H9 (cell line): ENCODE data around the gene HNRNPU. TPM values are rescaled to one million over a fixed set of nuclear protein-coding genes. Genes with fewer than 3 reads are reported as not detected.

Experiments
- DNase-seq: peaks from one replicate; pipeline ENCODE4 v3.0.0-alpha.2; 2017
- H2AFZ ChIP-seq: one replicate; pipeline ENCODE4 v1.6.1; 2013; ENCODE audit warnings: mild to moderate bottlenecking, low read length, control low read depth, moderate library complexity
- H2AK5ac ChIP-seq: 2 replicates; pipeline ENCODE4 v1.6.1; 2013; ENCODE audit warnings: low read length, control low read depth, mixed read lengths; ENCODE audit not compliant: insufficient read length
- H2BK120ac ChIP-seq: one replicate; pipeline ENCODE4 v1.6.1; 2013; ENCODE audit warnings: low read depth, mild to moderate bottlenecking, low read length, control low read depth, inconsistent platforms; ENCODE audit not compliant: poor library complexity, severe bottlenecking
- H2BK12ac ChIP-seq: 2 replicates; pipeline ENCODE4 v1.6.1; 2013; ENCODE audit warnings: low read length, control low read depth, mixed read lengths, low read depth; ENCODE audit not compliant: insufficient read length
- H2BK15ac ChIP-seq: 2 replicates; pipeline ENCODE4 v1.6.1; 2013; ENCODE audit warnings: low read depth, low read length, control low read depth
- H2BK20ac ChIP-seq: one replicate; pipeline ENCODE4 v1.6.1; 2013; ENCODE audit warnings: low read depth, mild to moderate bottlenecking, low read length, control low read depth, inconsistent platforms; ENCODE audit not compliant: poor library complexity, severe bottlenecking
- H2BK5ac ChIP-seq: 2 replicates; pipeline ENCODE4 v1.6.1; 2013; ENCODE audit warnings: low read length, control low read depth, mixed read lengths; ENCODE audit not compliant: insufficient read length
- H3K14ac ChIP-seq: 2 replicates; pipeline ENCODE4 v1.6.1; 2013; ENCODE audit warnings: low read length, control low read depth; ENCODE audit not compliant: insufficient read depth
- H3K18ac ChIP-seq: 2 replicates; pipeline ENCODE4 v1.6.1; 2013; ENCODE audit warnings: low read depth, mild to moderate bottlenecking, mixed read lengths, low read length, control low read depth; ENCODE audit not compliant: insufficient read length
- H3K23ac ChIP-seq: 2 replicates; pipeline ENCODE4 v1.6.1; 2013; ENCODE audit warnings: low read length, control low read depth, mixed read lengths, low read depth; ENCODE audit not compliant: insufficient read length
- H3K23me2 ChIP-seq: 2 replicates; pipeline ENCODE4 v1.6.1; 2013; ENCODE audit warnings: low read depth, mild to moderate bottlenecking, mixed read lengths, low read length, control low read depth; ENCODE audit not compliant: insufficient read length, poor library complexity, severe bottlenecking
- H3K27ac ChIP-seq: 2 replicates; pipeline ENCODE4 v1.5.1; 2013; ENCODE audit warnings: low read length, control low read depth, mixed read lengths, low read depth; ENCODE audit not compliant: insufficient read length
- H3K27me3 ChIP-seq: 2 replicates; pipeline ENCODE4 v1.6.1; 2013; ENCODE audit warnings: low read length, control low read depth, inconsistent platforms; ENCODE audit not compliant: insufficient read depth
- H3K4ac ChIP-seq: 2 replicates; pipeline ENCODE4 v1.6.1; 2013; ENCODE audit warnings: low read depth, mild to moderate bottlenecking, control low read depth, inconsistent platforms, low read length, moderate library complexity
- H3K4me1 ChIP-seq: 2 replicates; pipeline ENCODE4 v1.6.1; 2013; ENCODE audit warnings: low read length, control low read depth, inconsistent platforms; ENCODE audit not compliant: insufficient read depth
- H3K4me2 ChIP-seq: 2 replicates; pipeline ENCODE4 v1.6.1; 2013; ENCODE audit warnings: low read length, control low read depth, mixed read lengths; ENCODE audit not compliant: insufficient read length, insufficient read depth
- H3K56ac ChIP-seq: 2 replicates; pipeline ENCODE4 v1.6.1; 2013; ENCODE audit warnings: low read depth, mild to moderate bottlenecking, mixed read lengths, low read length, control low read depth; ENCODE audit not compliant: insufficient read length
- H3K79me1 ChIP-seq: 2 replicates; pipeline ENCODE4 v1.6.1; 2013; ENCODE audit warnings: low read depth, mild to moderate bottlenecking, moderate library complexity, low read length, control low read depth, inconsistent platforms; ENCODE audit not compliant: insufficient read depth, poor library complexity, severe bottlenecking
- H3K79me2 ChIP-seq: 2 replicates; pipeline ENCODE4 v1.6.1; 2013; ENCODE audit warnings: low read length, control low read depth, inconsistent platforms; ENCODE audit not compliant: insufficient read depth
- H3K9ac ChIP-seq: 2 replicates; pipeline ENCODE4 v1.6.1; 2013; ENCODE audit warnings: low read length, control low read depth, mixed read lengths; ENCODE audit not compliant: insufficient read length; ENCODE audit errors: extremely low read depth
- H3K9me3 ChIP-seq: one replicate; pipeline ENCODE4 v1.6.1; 2013; ENCODE audit warnings: low read depth, low read length, inconsistent platforms; ENCODE audit not compliant: control insufficient read depth
- H3T11ph ChIP-seq: one replicate; pipeline ENCODE4 v1.6.1; 2013; ENCODE audit warnings: mild to moderate bottlenecking, low read length, control low read depth, inconsistent platforms
- H4K20me1 ChIP-seq: one replicate; pipeline ENCODE4 v1.6.1; 2013; ENCODE audit not compliant: control insufficient read depth, insufficient read length, insufficient read depth
- H4K5ac ChIP-seq: 2 replicates; pipeline ENCODE4 v1.6.1; 2013; ENCODE audit warnings: low read depth, mild to moderate bottlenecking, mixed read lengths, low read length, control low read depth; ENCODE audit not compliant: insufficient read length
- H4K8ac ChIP-seq: replicated peaks from 2 replicates; pipeline ENCODE4 v1.6.1; 2013; ENCODE audit warnings: low read length, control low read depth, mixed read lengths, low read depth; ENCODE audit not compliant: insufficient read length
- H4K91ac ChIP-seq: 2 replicates; pipeline ENCODE4 v1.6.1; 2013; ENCODE audit warnings: low read depth, mild to moderate bottlenecking, moderate library complexity, mixed read lengths, low read length, control low read depth; ENCODE audit not compliant: insufficient read length
- H3K27ac Mint-ChIP-seq, 3 experiments: 2 replicates in 2 of 3; 3 replicates in 1 of 3; pipeline ENCODE4 v1.8.0; 2020 to 2021; ENCODE audit warnings: mixed read lengths in 3 of 3, mild to moderate bottlenecking in 1 of 3, moderate library complexity in 1 of 3
- H3K27me3 Mint-ChIP-seq: 2 replicates; pipeline ENCODE4 v1.8.0; 2021; ENCODE audit warnings: low read depth, mild to moderate bottlenecking, moderate library complexity, mixed read lengths
- H3K36me3 Mint-ChIP-seq, 3 experiments: 2 replicates in 2 of 3; 3 replicates in 1 of 3; pipeline ENCODE4 v1.8.0; 2020 to 2021; ENCODE audit warnings: low read depth in 3 of 3, mixed read lengths in 3 of 3; ENCODE audit not compliant: insufficient read depth in 1 of 3
- H3K4me1 Mint-ChIP-seq, 2 experiments: 2 replicates each; pipeline ENCODE4 v1.8.0; 2020; ENCODE audit warnings: mixed read lengths in 2 of 2
- H3K4me3 Mint-ChIP-seq, 2 experiments: 2 replicates in 1 of 2; 3 replicates in 1 of 2; pipeline ENCODE4 v1.8.0; 2020 to 2021; ENCODE audit warnings: mild to moderate bottlenecking in 2 of 2, mixed read lengths in 2 of 2, moderate library complexity in 1 of 2
- H3K9me3 Mint-ChIP-seq, 2 experiments: 2 replicates in 1 of 2; 3 replicates in 1 of 2; pipeline ENCODE4 v1.8.0; 2020; ENCODE audit warnings: mild to moderate bottlenecking in 2 of 2, mixed read lengths in 2 of 2, moderate library complexity in 1 of 2
- CTCF ChIP-seq: fragments of 200-600 bp; sonication (generic); conservative IDR thresholded peaks from 3 replicates; pipeline ENCODE4 v1.8.0; 2021; ENCODE audit warnings: antibody characterized with exemption, mild to moderate bottlenecking
- WGBS: extraction: QIAGEN DNeasy Blood & Tissue Kit; methylation state at CpG from one replicate; pipeline ENCODE4 v1.1.7; 2013; ENCODE audit warnings: missing lambda C conversion rate, low lambda C conversion rate, mixed read lengths; ENCODE audit not compliant: insufficient read length; ENCODE audit errors: extremely low coverage; 5-methylcytosine and 5-hydroxymethylcytosine counted together
- total RNA-seq: library from RNA; stranded (reverse); gene quantifications from 2 replicates; pipeline ENCODE4 v1.2.1, GENCODE V29; 2021

The HNRNPU gene
- total RNA-seq, 1 experiment from 2014 or later: 657 TPM

GRCh38 chr1:244878681-244879080, 14.3 kb upstream of the HNRNPU start:
- H3K27ac Mint-ChIP-seq: no peak overlapping the region

More at GRCh38 chr1:244878681-244879080, 14.3 kb upstream of the HNRNPU start:
- Histone ChIP-seq H2AFZ (no peak overlapping the region), H2BK120ac (no peak overlapping the region), H3K27ac (no peak overlapping the region), H3K4me1 (peaks cover 3% of the 10 kb centered on the region; the same call in 1 of the 2 replicates), H4K5ac (no peak overlapping the region), H2BK12ac (no peak overlapping the region), H2BK5ac (no peak overlapping the region), H3K23ac (no peak overlapping the region), H4K20me1 (no peaks in the 10 kb centered on the region), H3T11ph (no peak overlapping the region), H3K27me3 (no peaks in the 10 kb centered on the region), H2AK5ac (no peak overlapping the region), H3K56ac (no peak overlapping the region), H3K14ac (no peak overlapping the region), H3K4me2 (no peak overlapping the region), H2BK20ac (no peak overlapping the region), H3K9ac (no peak overlapping the region), H3K18ac (no peak overlapping the region), H2BK15ac (no peak overlapping the region), H4K8ac (no peak overlapping the region), H3K79me2 (no peaks in the 10 kb centered on the region), H3K4ac (no peak overlapping the region), H4K91ac (no peak overlapping the region), H3K23me2 (no peaks in the 10 kb centered on the region), H3K79me1 (no peaks in the 10 kb centered on the region), H3K9me3 (no peaks in the 10 kb centered on the region)
- Mint-ChIP-seq H3K27me3 (no peaks in the 10 kb centered on the region), H3K4me1 (peaks cover 25 to 29% of the 10 kb centered on the region in 2 experiments), H3K36me3 (no peaks in the 10 kb centered on the region), H3K4me3 (no peak overlapping the region), H3K9me3 (no peaks in the 10 kb centered on the region)
- TF ChIP-seq CTCF: no peak
- no peak for DNase-seq
- no CpG with 5 or more reads among the region's 5 CpGs for WGBS
